ENCODE data around the gene CHRDL1.

The CHRDL1 gene

GRCh38 chrX:110733166-110733565, 62.5 kb downstream of the CHRDL1 start:
- TF ChIP-seq OSR1 (CRISPR knock-in tag; IDR thresholded peaks at IDR 0.05) (no peak), ISL1 (CRISPR knock-in tag; IDR thresholded peaks at IDR 0.05) (no peak), ZNF70 (CRISPR knock-in tag; IDR thresholded peaks at IDR 0.05) (no peak), SNAI2 (CRISPR knock-in tag; IDR thresholded peaks at IDR 0.05) (no peak), TCF4 (CRISPR knock-in tag; IDR thresholded peaks at IDR 0.05; ENCODE audit: borderline replicate concordance) (no peak), ZNF8 (CRISPR knock-in tag; IDR thresholded peaks at IDR 0.05) (no peak), CSDC2 (CRISPR knock-in tag; IDR thresholded peaks at IDR 0.05) (no peak), TOX (CRISPR knock-in tag; IDR thresholded peaks at IDR 0.05; ENCODE audit: borderline replicate concordance) (no peak), GLIS3 (CRISPR knock-in tag; IDR thresholded peaks at IDR 0.05) (no peak), PPARA (CRISPR knock-in tag; IDR thresholded peaks at IDR 0.05; ENCODE audit: borderline replicate concordance) (no peak), ZNF565 (CRISPR knock-in tag; conservative IDR thresholded peaks at IDR 0.05; ENCODE audit: low read depth) (no peak), ZFP30 (CRISPR knock-in tag; IDR thresholded peaks at IDR 0.05) (no peak), ARNTL (CRISPR knock-in tag; IDR thresholded peaks at IDR 0.05; ENCODE audit: borderline replicate concordance, low read depth) (no peak), ZFP3 (CRISPR knock-in tag; IDR thresholded peaks at IDR 0.05) (no peak), TSHZ2 (CRISPR knock-in tag; IDR thresholded peaks at IDR 0.05) (no peak)
- TF ChIP-seq, protein P1, sequence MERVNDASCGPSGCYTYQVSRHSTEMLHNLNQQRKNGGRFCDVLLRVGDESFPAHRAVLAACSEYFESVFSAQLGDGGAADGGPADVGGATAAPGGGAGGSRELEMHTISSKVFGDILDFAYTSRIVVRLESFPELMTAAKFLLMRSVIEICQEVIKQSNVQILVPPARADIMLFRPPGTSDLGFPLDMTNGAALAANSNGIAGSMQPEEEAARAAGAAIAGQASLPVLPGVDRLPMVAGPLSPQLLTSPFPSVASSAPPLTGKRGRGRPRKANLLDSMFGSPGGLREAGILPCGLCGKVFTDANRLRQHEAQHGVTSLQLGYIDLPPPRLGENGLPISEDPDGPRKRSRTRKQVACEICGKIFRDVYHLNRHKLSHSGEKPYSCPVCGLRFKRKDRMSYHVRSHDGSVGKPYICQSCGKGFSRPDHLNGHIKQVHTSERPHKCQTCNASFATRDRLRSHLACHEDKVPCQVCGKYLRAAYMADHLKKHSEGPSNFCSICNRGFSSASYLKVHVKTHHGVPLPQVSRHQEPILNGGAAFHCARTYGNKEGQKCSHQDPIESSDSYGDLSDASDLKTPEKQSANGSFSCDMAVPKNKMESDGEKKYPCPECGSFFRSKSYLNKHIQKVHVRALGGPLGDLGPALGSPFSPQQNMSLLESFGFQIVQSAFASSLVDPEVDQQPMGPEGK (CRISPR knock-in tag; IDR thresholded peaks at IDR 0.05; ENCODE audit: borderline replicate concordance), result no peak
- TF ChIP-seq, protein P2, sequence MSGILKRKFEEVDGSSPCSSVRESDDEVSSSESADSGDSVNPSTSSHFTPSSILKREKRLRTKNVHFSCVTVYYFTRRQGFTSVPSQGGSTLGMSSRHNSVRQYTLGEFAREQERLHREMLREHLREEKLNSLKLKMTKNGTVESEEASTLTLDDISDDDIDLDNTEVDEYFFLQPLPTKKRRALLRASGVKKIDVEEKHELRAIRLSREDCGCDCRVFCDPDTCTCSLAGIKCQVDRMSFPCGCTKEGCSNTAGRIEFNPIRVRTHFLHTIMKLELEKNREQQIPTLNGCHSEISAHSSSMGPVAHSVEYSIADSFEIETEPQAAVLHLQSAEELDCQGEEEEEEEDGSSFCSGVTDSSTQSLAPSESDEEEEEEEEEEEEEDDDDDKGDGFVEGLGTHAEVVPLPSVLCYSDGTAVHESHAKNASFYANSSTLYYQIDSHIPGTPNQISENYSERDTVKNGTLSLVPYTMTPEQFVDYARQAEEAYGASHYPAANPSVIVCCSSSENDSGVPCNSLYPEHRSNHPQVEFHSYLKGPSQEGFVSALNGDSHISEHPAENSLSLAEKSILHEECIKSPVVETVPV (CRISPR knock-in tag; IDR thresholded peaks at IDR 0.05), result no peak
- ATAC-seq, result no peak

GRCh38 chrX:110732266-110732665, 63.4 kb downstream of the CHRDL1 start:
- no peak for ATAC-seq
- TF ChIP-seq ZC3H10 (CRISPR knock-in tag; IDR thresholded peaks at IDR 0.05) (no peak), GLIS3 (CRISPR knock-in tag; IDR thresholded peaks at IDR 0.05) (no peak), SNAI2 (CRISPR knock-in tag; IDR thresholded peaks at IDR 0.05) (no peak), RARB (CRISPR knock-in tag; IDR thresholded peaks at IDR 0.05) (no peak), TCF4 (CRISPR knock-in tag; IDR thresholded peaks at IDR 0.05; ENCODE audit: borderline replicate concordance) (no peak), CREB5 (CRISPR knock-in tag; IDR thresholded peaks at IDR 0.05; ENCODE audit: low read depth) (no peak), ISL1 (CRISPR knock-in tag; IDR thresholded peaks at IDR 0.05) (no peak), ZNF8 (CRISPR knock-in tag; IDR thresholded peaks at IDR 0.05) (no peak), OSR1 (CRISPR knock-in tag; IDR thresholded peaks at IDR 0.05) (no peak), ARNTL (CRISPR knock-in tag; IDR thresholded peaks at IDR 0.05; ENCODE audit: borderline replicate concordance, low read depth) (no peak), ZFP30 (CRISPR knock-in tag; IDR thresholded peaks at IDR 0.05) (no peak), CSDC2 (CRISPR knock-in tag; IDR thresholded peaks at IDR 0.05) (no peak), TOX (CRISPR knock-in tag; IDR thresholded peaks at IDR 0.05; ENCODE audit: borderline replicate concordance) (no peak), POU6F1 (CRISPR knock-in tag; IDR thresholded peaks at IDR 0.05; ENCODE audit: borderline replicate concordance, low read depth) (no peak), ZFP3 (CRISPR knock-in tag; IDR thresholded peaks at IDR 0.05) (no peak)
- TF ChIP-seq, protein P1 (CRISPR knock-in tag; IDR thresholded peaks at IDR 0.05; ENCODE audit: borderline replicate concordance), result no peak
